Measurements from ENCODE around the gene MRPL12. TPM values are rescaled to one million over a fixed set of nuclear protein-coding genes. Genes with fewer than 3 reads are reported as not detected.
A peak's percentile ranks its signal among the peaks of the same experiment; 100 is the strongest.

MRPL12 gene
- total RNA-seq, 4 donors from 2014 or later, result 24.5 to 47.9 (median 39.2) TPM

DNA sequence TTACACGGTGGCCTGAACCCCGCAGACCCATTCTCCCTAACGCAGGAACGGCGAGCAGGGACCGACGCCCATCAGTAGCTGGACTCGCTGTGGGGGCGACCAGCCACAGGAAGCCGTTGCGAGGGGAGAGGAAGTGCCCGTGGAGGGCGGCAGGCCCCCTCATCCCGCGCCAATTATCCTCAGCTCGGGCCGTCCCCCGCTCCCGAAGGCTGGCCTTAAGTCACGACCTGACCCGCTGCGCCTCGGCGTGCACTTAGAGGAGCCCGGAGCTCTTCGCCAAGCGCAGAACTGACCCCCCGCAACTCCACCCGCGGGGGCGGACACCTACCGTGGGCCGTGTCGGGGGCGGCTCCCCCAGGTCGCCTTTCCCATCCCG is 20.0 kb upstream of the MRPL12 start:
- H3K4me1 ChIP-seq, result peaks cover 26 to 47% (median 39%) of the 10 kb centered on the region in 4 donors
- no peak for DNase-seq (ENCODE audit: extremely low spot score)
- peak overlapping the region; percentile 69 to 100 (median 98) for H3K4me3 ChIP-seq
- TF ChIP-seq POLR2A (IDR thresholded peaks at IDR 0.05; ENCODE audit: low read depth), result no peak
- TF ChIP-seq, protein P1, sequence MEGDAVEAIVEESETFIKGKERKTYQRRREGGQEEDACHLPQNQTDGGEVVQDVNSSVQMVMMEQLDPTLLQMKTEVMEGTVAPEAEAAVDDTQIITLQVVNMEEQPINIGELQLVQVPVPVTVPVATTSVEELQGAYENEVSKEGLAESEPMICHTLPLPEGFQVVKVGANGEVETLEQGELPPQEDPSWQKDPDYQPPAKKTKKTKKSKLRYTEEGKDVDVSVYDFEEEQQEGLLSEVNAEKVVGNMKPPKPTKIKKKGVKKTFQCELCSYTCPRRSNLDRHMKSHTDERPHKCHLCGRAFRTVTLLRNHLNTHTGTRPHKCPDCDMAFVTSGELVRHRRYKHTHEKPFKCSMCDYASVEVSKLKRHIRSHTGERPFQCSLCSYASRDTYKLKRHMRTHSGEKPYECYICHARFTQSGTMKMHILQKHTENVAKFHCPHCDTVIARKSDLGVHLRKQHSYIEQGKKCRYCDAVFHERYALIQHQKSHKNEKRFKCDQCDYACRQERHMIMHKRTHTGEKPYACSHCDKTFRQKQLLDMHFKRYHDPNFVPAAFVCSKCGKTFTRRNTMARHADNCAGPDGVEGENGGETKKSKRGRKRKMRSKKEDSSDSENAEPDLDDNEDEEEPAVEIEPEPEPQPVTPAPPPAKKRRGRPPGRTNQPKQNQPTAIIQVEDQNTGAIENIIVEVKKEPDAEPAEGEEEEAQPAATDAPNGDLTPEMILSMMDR (IDR thresholded peaks at IDR 0.05), result no peak
- TF ChIP-seq POLR2AphosphoS5 (IDR thresholded peaks at IDR 0.05), result no peak
- no peak for TF ChIP-seq EP300 (IDR thresholded peaks at IDR 0.05)
- H3K27ac ChIP-seq (replicated peaks in 1 of 4), result peak overlapping the region; percentile 79 to 91 (median 90)
- whole genome bisulfite sequencing, result no CpG with 5 or more reads among the region's 37 CpGs
- H3K36me3 ChIP-seq, result peaks cover 21 to 50% (median 37%) of the 10 kb centered on the region in 4 donors
- no peaks in the 10 kb centered on the region for H3K27me3 ChIP-seq
- intact Hi-C loops (cut with DNase I), result no loop called here
- H3K9me3 ChIP-seq, result no peaks in the 10 kb centered on the region

DNA sequence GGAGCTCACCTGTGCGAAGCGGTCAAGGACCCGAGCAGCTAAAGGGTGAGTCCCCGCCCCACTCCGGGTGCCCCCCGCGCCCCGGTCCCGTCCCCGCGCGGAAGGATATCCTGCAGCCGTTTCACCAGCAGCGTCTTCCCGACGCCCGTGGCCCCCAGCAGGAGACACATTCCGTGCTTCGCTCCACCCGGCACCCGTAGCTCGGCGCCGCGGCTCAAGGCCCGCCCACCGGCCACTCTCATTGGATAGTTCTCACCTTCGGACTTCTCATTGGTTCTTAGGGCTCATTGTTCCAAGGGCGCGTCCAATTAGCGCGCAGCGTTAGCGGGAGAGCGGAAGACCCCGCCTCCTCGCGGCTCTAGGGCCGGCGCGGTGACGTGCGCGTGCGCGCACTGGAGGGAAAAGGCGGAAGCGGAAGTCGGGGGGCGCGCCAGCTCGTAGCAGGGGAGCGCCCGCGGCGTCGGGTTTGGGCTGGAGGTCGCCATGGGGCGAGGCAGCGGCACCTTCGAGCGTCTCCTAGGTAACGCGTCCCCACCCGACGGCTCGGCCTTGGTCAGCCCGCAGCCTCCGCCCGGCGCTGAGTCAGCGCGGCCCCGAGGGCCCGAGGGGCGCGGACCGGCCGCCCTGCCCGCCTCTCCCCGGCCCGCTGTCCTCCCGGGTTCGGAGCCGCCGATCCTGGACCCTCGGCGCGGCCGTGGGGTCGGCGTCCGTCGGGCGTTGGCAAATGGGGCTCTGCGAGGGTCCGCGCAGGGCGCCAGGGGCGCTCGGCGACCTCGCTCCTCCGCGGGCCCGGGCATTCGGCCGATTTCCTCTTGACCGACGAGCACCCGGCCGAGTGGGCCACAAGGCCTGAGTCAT is 19.4 kb upstream of the MRPL12 start, which contains the start of the genes ARL16 and HGS:
ARL16 (minus strand) TSS at position 214 of the 858 bp plus-strand sequence; CDS start at position 170, 44 bp downstream.
HGS (plus strand) TSS at position 428 of the 858 bp plus-strand sequence; CDS start at position 484, 56 bp downstream.
- no peaks in the 10 kb centered on the region for H3K9me3 ChIP-seq
- peaks cover 27 to 56% (median 43%) of the 10 kb centered on the region in 4 donors for H3K36me3 ChIP-seq
- WGBS, result 1% methylated on average over 38 of the region's 112 CpGs
- H3K27me3 ChIP-seq, result no peaks in the 10 kb centered on the region
- H3K4me3 ChIP-seq, result peak within 1 kb of the TSS; percentile 69 to 100 (median 98)
- DNase-seq (ENCODE audit: extremely low spot score), result peak; percentile 99
- TF ChIP-seq EP300 (IDR thresholded peaks at IDR 0.05) (no peak), POLR2A (IDR thresholded peaks at IDR 0.05; ENCODE audit: low read depth) (peak; percentile 50), POLR2AphosphoS5 (IDR thresholded peaks at IDR 0.05) (peak; percentile 89)
- TF ChIP-seq, protein P1 (IDR thresholded peaks at IDR 0.05), result no peak
- H3K4me1 ChIP-seq, result peaks cover 26 to 47% (median 39%) of the 10 kb centered on the region in 4 donors
- intact Hi-C loops (cut with DNase I), result no loop called here
- H3K27ac ChIP-seq (replicated peaks in 1 of 4), result peak within 1 kb of the TSS; percentile 79 to 91 (median 90)

DNA sequence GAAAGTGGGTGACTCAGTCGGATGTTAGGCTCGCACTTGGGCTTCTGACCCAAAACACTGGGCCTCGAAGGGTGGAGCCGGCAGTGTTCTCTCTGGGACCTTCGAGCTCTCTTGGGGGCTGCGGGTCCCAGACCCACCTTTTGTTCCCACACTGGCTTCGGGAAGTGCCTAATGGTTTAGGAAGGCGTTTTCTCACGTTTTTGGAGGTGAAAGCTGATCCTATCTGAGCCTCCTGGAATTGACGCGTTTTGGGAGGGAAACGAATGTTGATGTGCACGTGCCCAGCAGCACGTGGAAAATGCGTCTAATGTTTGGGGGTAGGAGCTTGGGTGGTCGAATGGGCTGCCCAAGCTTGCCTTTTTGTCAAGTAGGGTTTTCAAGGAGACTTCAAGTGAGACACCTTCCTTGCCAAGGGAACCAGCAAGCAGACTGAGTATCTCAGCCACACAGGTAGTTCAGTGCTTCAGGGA is 18.7 kb upstream of the MRPL12 start:
- peak overlapping the region; percentile 69 to 100 (median 98) for H3K4me3 ChIP-seq
- intact Hi-C loops (cut with DNase I), result no loop called here
- H3K27me3 ChIP-seq, result no peaks in the 10 kb centered on the region
- no peak for TF ChIP-seq POLR2AphosphoS5 (IDR thresholded peaks at IDR 0.05)
- no peak for TF ChIP-seq EP300 (IDR thresholded peaks at IDR 0.05)
- TF ChIP-seq POLR2A (IDR thresholded peaks at IDR 0.05; ENCODE audit: low read depth), result no peak
- TF ChIP-seq, protein P1 (IDR thresholded peaks at IDR 0.05), result no peak
- WGBS, result 7% methylated on average over 7 of the region's 16 CpGs
- no peaks in the 10 kb centered on the region for H3K9me3 ChIP-seq
- H3K4me1 ChIP-seq, result peaks cover 26 to 47% (median 39%) of the 10 kb centered on the region in 4 donors
- H3K36me3 ChIP-seq, result peaks cover 32 to 62% (median 49%) of the 10 kb centered on the region in 4 donors
- no peak for DNase-seq (ENCODE audit: extremely low spot score)
- peak overlapping the region; percentile 79 to 91 (median 88) for H3K27ac ChIP-seq (replicated peaks in 1 of 4)

DNA sequence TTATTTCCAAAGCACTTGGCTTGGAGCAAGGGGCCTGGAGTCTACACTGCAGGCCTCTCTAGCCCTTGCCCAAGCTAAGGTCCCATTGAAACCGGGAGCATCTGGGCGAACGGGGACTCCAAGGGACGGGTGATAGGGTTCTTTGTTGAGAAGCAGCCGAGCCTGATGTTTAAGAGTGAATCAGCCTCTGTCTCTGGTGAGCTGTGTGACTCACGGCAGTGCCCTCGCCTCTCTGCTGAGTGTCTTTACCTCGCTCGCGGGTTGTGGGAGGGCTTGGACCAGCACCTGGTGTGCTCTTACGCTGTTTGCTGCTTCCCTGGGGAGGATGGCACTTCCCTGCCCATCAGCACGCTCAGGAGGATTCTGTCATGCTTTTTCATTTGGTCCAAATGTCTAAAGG is 18.1 kb upstream of the MRPL12 start:
- Histone ChIP-seq H3K27me3 (no peaks in the 10 kb centered on the region), H3K4me1 (peaks cover 23 to 47% (median 39%) of the 10 kb centered on the region in 4 donors), H3K36me3 (peaks cover 32 to 67% (median 56%) of the 10 kb centered on the region in 4 donors), H3K27ac (replicated peaks in 1 of 4) (peak overlapping the region in 2 of 4 donors; percentile 79 to 91), H3K9me3 (no peaks in the 10 kb centered on the region), H3K4me3 (peak overlapping the region; percentile 69 to 100 (median 98))
- TF ChIP-seq, protein P1 (IDR thresholded peaks at IDR 0.05), result no peak
- DNase-seq (ENCODE audit: extremely low spot score), result no peak
- WGBS, result 78% methylated on average over 10 of the region's 12 CpGs
- intact Hi-C loops (cut with DNase I), result no loop called here
